ENCODE data around the gene SPINK1.

GRCh38 chr5:147800491-147800890 is 31.0 kb downstream of the SPINK1 start:
- no peak for TF ChIP-seq POLR2A (IDR thresholded peaks at IDR 0.05; ENCODE audit: low read length)
- no peak for TF ChIP-seq GATA1 (IDR thresholded peaks at IDR 0.05; ENCODE audit: low read depth, low read length)

Data from erythroblast (primary cell).